SU-DHL-6 (cell line): ENCODE data around the gene COL13A1.

Source experiments
- CTCF ChIP-seq: fragments of 200-600 bp; sonication (generic); IDR thresholded peaks from one replicate; pipeline ENCODE4 v1.5.1; 2017; ENCODE audit warnings: antibody characterized with exemption, mild to moderate bottlenecking, low read length, moderate library complexity; ENCODE audit not compliant: insufficient read depth, poor library complexity, severe bottlenecking
- EZH2phosphoT487 ChIP-seq: fragments of 200-600 bp; sonication (generic), shearing (Covaris generic); conservative IDR thresholded peaks from 2 replicates; pipeline ENCODE4 v1.6.1; 2018; ENCODE audit warnings: mild to moderate bottlenecking, antibody characterized with exemption, low read length, moderate library complexity, mixed read lengths

GRCh38 chr10:69860271-69860670, 58.6 kb downstream of the COL13A1 start:
- no peak for TF ChIP-seq CTCF
- no peak for TF ChIP-seq EZH2phosphoT487
